B cell (primary cell): ENCODE measurements around the gene UHRF1.

Experiments used
- CTCF ChIP-seq: fragments of 200-600 bp; IDR thresholded peaks from one replicate; pipeline ENCODE4 v1.8.0; 2022; ENCODE audit warnings: antibody characterized with exemption, mild to moderate bottlenecking
- EZH2 ChIP-seq: IDR thresholded peaks from 2 replicates; pipeline ENCODE4 v1.6.1; 2012; ENCODE audit warnings: borderline replicate concordance, low read depth, mild to moderate bottlenecking, moderate library complexity, low read length; ENCODE audit not compliant: insufficient read depth, poor library complexity, severe bottlenecking

GRCh38 chr19:4951656-4952055 lies 42.4 kb downstream of the UHRF1 start:
- TF ChIP-seq CTCF (no peak), EZH2 (no peak)
